Ascending aorta (tissue), 2 donors: ENCODE data around the gene NOTCH1. TPM values are rescaled to one million over a fixed set of nuclear protein-coding genes. Genes with fewer than 3 reads are reported as not detected.

Source experiments
- DNase-seq, 2 donors: peaks; one replicate each; pipeline ENCODE4 v3.0.0-alpha.2; 2019; ENCODE audit warnings: low spot score in 2 of 2
- H3K27ac ChIP-seq, 2 donors: fragments of 200-600 bp; sonication (generic); one replicate each; pipeline ENCODE4 v1.5.1; 2016 to 2017; ENCODE audit warnings: mild to moderate bottlenecking in 1 of 2
- H3K27me3 ChIP-seq: fragments of 200-600 bp; sonication (generic); one replicate; pipeline ENCODE4 v1.5.1; 2017
- H3K36me3 ChIP-seq, 2 donors: fragments of 200-600 bp; sonication (generic); one replicate each; pipeline ENCODE4 v1.5.1; 2016
- H3K4me1 ChIP-seq, 2 donors: fragments of 200-600 bp; sonication (generic); one replicate each; pipeline ENCODE4 v1.5.1; 2016 to 2017; ENCODE audit warnings: mild to moderate bottlenecking in 1 of 2
- H3K4me3 ChIP-seq, 2 donors: fragments of 200-600 bp; sonication (generic); one replicate each; pipeline ENCODE4 v1.5.1; 2016 to 2017; ENCODE audit warnings: mild to moderate bottlenecking in 1 of 2
- H3K9me3 ChIP-seq, 2 donors: fragments of 200-600 bp; sonication (generic); one replicate each; pipeline ENCODE4 v1.5.1; 2016
- intact Hi-C: fragments of 100-400 bp; cut with DNase I; formaldehyde crosslinking; loops from one replicate; pipeline ENCODE4 v1.15.1; 2023
- total RNA-seq: library from RNA; depleted of rRNA; stranded (reverse); fragments of >200 nt; gene quantifications from one replicate; pipeline ENCODE4 v1.1.0, GENCODE V29; 2016
- TF ChIP-seq, protein P1 (sequence below), 3 experiments: fragments of 200-600 bp in 2 of 3; fragments of 450-650 bp in 1 of 3; sonication (generic) in 2 of 3; IDR thresholded peaks; one replicate each; pipeline ENCODE4 v1.5.1; 2016 to 2019; ENCODE audit warnings: antibody characterized with exemption in 3 of 3, mild to moderate bottlenecking in 1 of 3, moderate library complexity in 1 of 3

NOTCH1 gene
- total RNA-seq, 1 donor from 2014 or later, result 120 TPM

DNA sequence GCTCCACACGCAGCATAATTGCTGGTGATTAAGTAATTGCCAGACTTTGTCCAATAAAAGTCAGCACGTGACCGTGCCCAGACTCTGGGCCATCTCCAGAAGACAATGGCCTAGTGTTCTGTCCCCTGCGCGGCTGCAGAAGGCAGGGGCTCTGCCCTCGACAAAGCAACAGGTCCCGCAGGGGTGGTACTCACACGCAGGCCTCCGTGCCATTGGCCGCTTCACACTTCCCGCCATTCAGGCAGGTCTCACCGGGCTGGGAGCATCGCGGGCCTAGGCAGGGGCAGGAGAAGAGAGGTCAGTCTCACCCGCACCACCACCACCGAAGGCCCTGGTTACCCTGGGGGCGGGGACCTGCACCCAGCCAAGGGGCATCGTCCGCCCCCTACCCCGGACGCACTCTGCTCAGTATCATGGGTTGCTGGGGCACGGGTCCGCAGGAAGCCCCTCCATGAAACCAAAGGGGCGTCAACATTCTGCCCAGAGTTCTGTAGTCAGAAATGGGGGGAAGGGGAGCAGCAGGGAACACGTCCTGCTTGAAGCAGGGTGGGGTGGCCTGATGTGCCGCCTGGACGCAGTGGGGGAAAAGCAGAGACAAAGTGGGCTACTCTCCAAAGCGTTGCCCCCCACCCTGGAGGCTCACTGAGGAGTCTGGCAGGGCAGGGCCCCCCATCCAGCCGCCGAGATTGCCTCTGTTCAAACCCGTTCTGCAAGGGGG, 1.9 kb downstream of the NOTCH1 start:
- H3K4me3 ChIP-seq, result peak overlapping the region; percentile 68 to 96
- peak overlapping the region; percentile 75 to 85 for H3K27ac ChIP-seq
- H3K4me1 ChIP-seq, result peaks cover 15 to 41% of the 10 kb centered on the region in 2 donors
- no peak for DNase-seq
- H3K36me3 ChIP-seq, result peaks cover 0 to 9% of the 10 kb centered on the region in 2 donors
- no peaks in the 10 kb centered on the region for H3K9me3 ChIP-seq
- no peaks in the 10 kb centered on the region for H3K27me3 ChIP-seq
- intact Hi-C loops, result loop anchor here (2.0 kb wide), 1 partner anchor 81 kb away; no protein-coding TSS in a partner anchor
- TF ChIP-seq, protein P1, sequence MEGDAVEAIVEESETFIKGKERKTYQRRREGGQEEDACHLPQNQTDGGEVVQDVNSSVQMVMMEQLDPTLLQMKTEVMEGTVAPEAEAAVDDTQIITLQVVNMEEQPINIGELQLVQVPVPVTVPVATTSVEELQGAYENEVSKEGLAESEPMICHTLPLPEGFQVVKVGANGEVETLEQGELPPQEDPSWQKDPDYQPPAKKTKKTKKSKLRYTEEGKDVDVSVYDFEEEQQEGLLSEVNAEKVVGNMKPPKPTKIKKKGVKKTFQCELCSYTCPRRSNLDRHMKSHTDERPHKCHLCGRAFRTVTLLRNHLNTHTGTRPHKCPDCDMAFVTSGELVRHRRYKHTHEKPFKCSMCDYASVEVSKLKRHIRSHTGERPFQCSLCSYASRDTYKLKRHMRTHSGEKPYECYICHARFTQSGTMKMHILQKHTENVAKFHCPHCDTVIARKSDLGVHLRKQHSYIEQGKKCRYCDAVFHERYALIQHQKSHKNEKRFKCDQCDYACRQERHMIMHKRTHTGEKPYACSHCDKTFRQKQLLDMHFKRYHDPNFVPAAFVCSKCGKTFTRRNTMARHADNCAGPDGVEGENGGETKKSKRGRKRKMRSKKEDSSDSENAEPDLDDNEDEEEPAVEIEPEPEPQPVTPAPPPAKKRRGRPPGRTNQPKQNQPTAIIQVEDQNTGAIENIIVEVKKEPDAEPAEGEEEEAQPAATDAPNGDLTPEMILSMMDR (IDR thresholded peaks at IDR 0.05), result no peak

DNA sequence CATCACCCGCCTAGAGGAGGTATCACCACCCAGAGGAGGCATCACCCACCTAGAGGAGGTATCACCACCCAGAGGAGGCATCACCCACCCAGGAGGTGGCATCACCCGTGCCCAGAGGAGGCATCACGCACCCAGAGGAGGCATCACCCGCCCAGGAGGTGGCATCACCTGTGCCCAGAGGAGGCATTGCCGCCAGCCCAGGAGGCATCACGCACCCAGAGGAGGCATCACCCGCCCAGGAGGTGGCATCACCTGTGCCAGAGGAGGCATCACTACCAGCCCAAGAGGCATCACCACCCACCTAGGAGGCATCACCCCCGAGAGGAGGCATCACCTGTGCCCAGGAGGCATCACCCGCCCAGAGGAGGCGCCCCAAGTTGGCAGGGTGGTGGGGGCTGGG, 2.6 kb downstream of the NOTCH1 start:
- H3K4me1 ChIP-seq, result peaks cover 15 to 41% of the 10 kb centered on the region in 2 donors
- H3K9me3 ChIP-seq, result no peaks in the 10 kb centered on the region
- peak overlapping the region; percentile 75 to 85 for H3K27ac ChIP-seq
- DNase-seq, result no peak
- H3K4me3 ChIP-seq, result peak overlapping the region in 1 of 2 donors; percentile 68
- intact Hi-C loops, result no loop called here
- H3K36me3 ChIP-seq, result peaks cover 0 to 9% of the 10 kb centered on the region in 2 donors
- H3K27me3 ChIP-seq, result no peaks in the 10 kb centered on the region
- TF ChIP-seq, protein P1 (IDR thresholded peaks at IDR 0.05), result no peak

DNA sequence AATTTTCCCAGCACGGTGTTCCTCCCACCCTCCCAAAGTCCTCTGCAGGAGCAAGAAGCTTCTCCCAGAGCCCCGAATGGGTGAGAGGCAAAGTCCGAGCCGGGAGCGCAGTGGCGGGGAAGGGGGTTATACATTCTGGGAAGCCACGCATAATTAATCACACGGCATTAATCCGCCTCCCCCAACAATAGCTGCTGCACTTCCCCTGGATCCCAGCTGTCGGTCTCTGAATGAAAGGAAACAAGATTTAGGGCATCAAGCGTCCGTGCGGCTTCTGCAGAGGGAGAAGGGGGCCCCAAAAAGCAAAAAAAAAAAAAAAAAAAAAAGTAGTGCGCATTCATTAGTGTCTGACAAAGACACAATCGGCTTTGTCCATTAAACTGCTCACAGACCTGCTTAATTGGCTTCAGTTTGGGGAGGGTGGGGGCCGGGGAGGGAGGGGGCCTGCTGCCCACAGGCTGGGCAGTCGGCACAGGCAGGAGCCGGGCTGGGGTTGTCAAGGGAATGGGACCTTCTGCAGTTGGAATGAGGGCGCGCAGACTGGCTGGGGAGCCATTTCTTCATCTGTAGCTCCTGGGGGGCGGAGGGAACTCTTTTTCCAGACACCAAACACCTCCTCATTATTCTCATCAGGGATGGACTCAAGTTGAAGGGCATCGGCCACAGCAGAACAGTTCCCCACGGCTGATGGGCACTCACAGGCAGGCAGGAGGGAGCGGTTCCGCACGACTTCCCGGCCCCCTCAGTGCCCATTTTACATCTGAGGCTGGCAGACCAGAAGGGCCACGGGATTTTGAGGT, 3.4 kb downstream of the NOTCH1 start:
- H3K4me1 ChIP-seq, result peaks cover 9 to 32% of the 10 kb centered on the region in 2 donors
- H3K9me3 ChIP-seq, result no peaks in the 10 kb centered on the region
- intact Hi-C loops, result no loop called here
- peak overlapping the region; percentile 25 to 76 for H3K27ac ChIP-seq
- no peak overlapping the region for H3K4me3 ChIP-seq
- TF ChIP-seq, protein P1 (IDR thresholded peaks at IDR 0.05), result no peak
- H3K27me3 ChIP-seq, result no peaks in the 10 kb centered on the region
- no peak for DNase-seq
- peaks cover 0 to 9% of the 10 kb centered on the region in 2 donors for H3K36me3 ChIP-seq

DNA sequence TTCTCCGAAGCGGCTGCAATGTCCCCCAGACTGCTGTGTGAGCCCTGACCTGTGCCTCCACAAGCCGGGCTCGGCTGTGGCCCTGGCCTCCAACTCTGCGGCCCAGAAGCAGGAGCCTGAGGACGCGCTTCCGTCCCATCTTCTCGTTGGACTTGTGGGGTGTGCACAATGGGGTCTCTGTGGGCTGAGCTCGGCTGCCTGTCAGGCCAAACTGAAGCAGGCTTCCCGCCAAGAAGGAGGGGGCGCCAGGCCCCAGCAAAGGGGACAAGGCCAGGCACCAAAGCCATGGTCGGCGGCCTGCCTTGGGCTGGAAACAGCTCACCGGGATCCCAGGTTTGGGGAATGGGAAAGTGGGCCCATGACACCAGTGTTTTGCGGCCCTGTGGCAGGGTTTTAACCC, 4.1 kb downstream of the NOTCH1 start:
- no peak overlapping the region for H3K4me3 ChIP-seq
- TF ChIP-seq, protein P1 (IDR thresholded peaks at IDR 0.05), result no peak
- H3K36me3 ChIP-seq, result peaks cover 3 to 9% of the 10 kb centered on the region in 2 donors
- intact Hi-C loops, result no loop called here
- H3K4me1 ChIP-seq, result peaks cover 4 to 25% of the 10 kb centered on the region in 2 donors
- peak overlapping the region; percentile 25 to 76 for H3K27ac ChIP-seq
- no peak for DNase-seq
- no peaks in the 10 kb centered on the region for H3K27me3 ChIP-seq
- H3K9me3 ChIP-seq, result no peaks in the 10 kb centered on the region

DNA sequence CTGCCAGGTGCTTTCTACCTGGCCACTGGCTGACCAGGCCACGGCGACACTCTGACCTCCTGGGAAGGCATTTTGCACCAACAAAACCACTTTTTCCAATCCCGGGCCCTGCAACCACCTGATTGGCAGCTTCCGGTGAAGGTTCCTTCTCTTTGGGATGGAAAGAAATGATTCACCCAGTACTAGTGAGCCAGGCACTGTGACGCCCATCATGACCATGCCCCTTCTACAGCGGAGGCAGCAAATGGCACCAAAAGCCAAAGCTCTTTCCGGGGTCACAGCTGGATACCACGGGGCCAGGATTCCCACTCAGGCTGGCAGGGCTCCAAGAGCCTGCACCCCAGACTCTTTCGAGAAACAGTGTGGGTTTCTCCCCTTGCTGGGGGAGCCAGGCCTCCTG, 4.7 kb downstream of the NOTCH1 start:
- no peaks in the 10 kb centered on the region for H3K9me3 ChIP-seq
- peaks cover 4 to 25% of the 10 kb centered on the region in 2 donors for H3K4me1 ChIP-seq
- TF ChIP-seq, protein P1 (IDR thresholded peaks at IDR 0.05), result no peak
- peak overlapping the region; percentile 73 to 76 for H3K27ac ChIP-seq
- DNase-seq, result no peak
- peaks cover 6 to 9% of the 10 kb centered on the region in 2 donors for H3K36me3 ChIP-seq
- no peak overlapping the region for H3K4me3 ChIP-seq
- intact Hi-C loops, result no loop called here
- no peaks in the 10 kb centered on the region for H3K27me3 ChIP-seq
